Calu3 (cell line): Measurements from ENCODE around the gene UBE2G2. TPM values are rescaled to one million over a fixed set of nuclear protein-coding genes. Genes with fewer than 3 reads are reported as not detected.

Experiments used
- BruUV-seq: library from RNA; stranded (reverse); fragments of 400-500 nt; replicated peaks from 2 replicates; lab custom pipeline; 2021; lab: Mats Ljungman, UMichigan
- CTCF ChIA-PET: fragments of 300-600 bp; sonication (Branson Sonifier 250); formaldehyde crosslinking; loops from one replicate; lab custom pipeline; 2022; ENCODE audit warnings: antibody characterized with exemption; lab: Charles Lee
- DNase-seq: peaks from one replicate; pipeline ENCODE4 v3.0.0; 2022
- H3K27ac Mint-ChIP-seq: one replicate; pipeline ENCODE4 v1.8.0; 2022; ENCODE audit warnings: mixed read lengths; ENCODE audit not compliant: unreplicated experiment
- H3K27me3 Mint-ChIP-seq: one replicate; pipeline ENCODE4 v1.8.0; 2022; ENCODE audit warnings: mixed read lengths; ENCODE audit not compliant: unreplicated experiment
- H3K36me3 Mint-ChIP-seq: one replicate; pipeline ENCODE4 v1.8.0; 2022; ENCODE audit warnings: mild to moderate bottlenecking, moderate library complexity, mixed read lengths; ENCODE audit not compliant: insufficient read depth, unreplicated experiment
- H3K4me1 Mint-ChIP-seq: one replicate; pipeline ENCODE4 v1.8.0; 2022; ENCODE audit warnings: mild to moderate bottlenecking, low read depth, mixed read lengths; ENCODE audit not compliant: unreplicated experiment
- H3K4me3 Mint-ChIP-seq: one replicate; pipeline ENCODE4 v1.8.0; 2022; ENCODE audit warnings: mild to moderate bottlenecking, low read depth, moderate library complexity, mixed read lengths; ENCODE audit not compliant: unreplicated experiment
- H3K9me3 Mint-ChIP-seq: one replicate; pipeline ENCODE4 v1.8.0; 2022; ENCODE audit warnings: low read depth, mixed read lengths; ENCODE audit not compliant: unreplicated experiment
- CTCF ChIP-seq: fragments of 200-600 bp; IDR thresholded peaks from one replicate; pipeline ENCODE4 v1.8.0; 2022; ENCODE audit warnings: antibody characterized with exemption; ENCODE audit not compliant: unreplicated experiment
- intact Hi-C: fragments of 100-400 bp; cut with micrococcal nuclease; formaldehyde crosslinking; loops from one replicate; pipeline ENCODE4 v1.10.0; 2022; ENCODE audit not compliant: unreplicated experiment
- total RNA-seq: library from RNA; stranded (reverse); gene quantifications from 2 replicates; pipeline ENCODE4 v1.2.3, GENCODE V29; 2022

Gene UBE2G2
- total RNA-seq, 1 experiment from 2014 or later: 61.7 TPM

GRCh38 chr21:44734841-44735240, 66.8 kb downstream of the UBE2G2 start:
- H3K4me3 Mint-ChIP-seq: no peak overlapping the region
- no peaks in the 10 kb centered on the region for H3K36me3 Mint-ChIP-seq
- no peak for DNase-seq
- H3K4me1 Mint-ChIP-seq: no peaks in the 10 kb centered on the region
- intact Hi-C loops: no loop called here
- peaks cover 80% of the 10 kb centered on the region for H3K27me3 Mint-ChIP-seq
- TF ChIP-seq CTCF: no peak
- H3K27ac Mint-ChIP-seq: no peak overlapping the region
- CTCF ChIA-PET: interaction anchor here (0.7 kb wide), 1 partner anchor 83 kb away, joined by 4 read pairs; no protein-coding TSS in a partner anchor
- no peaks in the 10 kb centered on the region for H3K9me3 Mint-ChIP-seq
- BruUV-seq: no TSS peak

DNA sequence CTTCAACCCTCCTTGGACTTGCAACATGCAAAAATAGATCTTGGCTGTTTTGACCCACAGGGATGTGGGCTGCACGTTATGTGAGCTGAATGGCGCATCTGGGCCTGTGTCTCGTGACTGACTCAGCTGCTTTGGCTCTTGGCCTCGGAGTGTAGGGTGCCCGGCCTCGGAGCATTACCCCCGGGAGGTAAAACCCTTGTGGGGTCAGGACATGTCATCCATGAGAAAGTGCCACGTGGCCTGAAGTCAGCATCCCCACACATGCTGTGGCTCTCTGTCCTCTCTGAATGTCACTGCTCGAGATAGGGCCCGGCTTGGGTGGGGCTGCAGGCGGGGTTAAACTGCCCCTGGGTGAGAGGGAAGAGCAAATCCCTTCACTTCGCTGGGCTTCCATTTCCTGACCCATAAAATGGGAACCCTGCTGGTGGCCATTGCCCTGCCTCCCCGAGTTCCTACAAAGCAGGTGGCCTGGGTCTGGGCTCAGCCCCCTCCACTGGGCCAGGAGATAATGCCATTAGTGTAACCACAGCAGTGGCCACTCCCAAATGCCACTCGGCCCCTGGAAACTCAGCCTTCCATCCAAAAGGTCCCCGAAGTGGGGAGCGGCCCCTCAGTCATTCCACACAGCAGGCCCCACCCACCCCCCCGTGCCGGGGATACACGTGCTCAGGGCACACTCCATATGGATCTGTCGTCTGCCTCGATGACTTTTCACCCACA, 67.4 kb downstream of the UBE2G2 start:
- no peak for DNase-seq
- Mint-ChIP-seq H3K27me3 (peaks cover 80% of the 10 kb centered on the region), H3K4me3 (no peak overlapping the region), H3K36me3 (no peaks in the 10 kb centered on the region), H3K27ac (no peak overlapping the region), H3K4me1 (no peaks in the 10 kb centered on the region), H3K9me3 (no peaks in the 10 kb centered on the region)
- CTCF ChIA-PET: interaction anchor here (0.6 to 0.7 kb wide), 2 partner anchors 24 to 82 kb away, joined by 4 to 8 read pairs; no protein-coding TSS in a partner anchor
- intact Hi-C loops: no loop called here
- BruUV-seq: no TSS peak
- no peak for TF ChIP-seq CTCF

GRCh38 chr21:44732956-44733355, 68.7 kb downstream of the UBE2G2 start:
- Mint-ChIP-seq H3K27ac (no peak overlapping the region), H3K4me3 (no peak overlapping the region), H3K36me3 (peaks cover under 1% of the 10 kb centered on the region), H3K4me1 (no peaks in the 10 kb centered on the region), H3K9me3 (no peaks in the 10 kb centered on the region), H3K27me3 (peaks cover 80% of the 10 kb centered on the region)
- BruUV-seq: no TSS peak
- DNase-seq: no peak
- CTCF ChIA-PET: interaction anchor here (0.9 to 1.4 kb wide), 2 partner anchors 23 to 159 kb away, joined by 3 to 4 read pairs; partner anchors contain the start of gene KRTAP10-4
- TF ChIP-seq CTCF: no peak
- intact Hi-C loops: no loop called here

GRCh38 chr21:44732263-44732662, 69.4 kb downstream of the UBE2G2 start:
- intact Hi-C loops: no loop called here
- H3K27me3 Mint-ChIP-seq: peaks cover 80% of the 10 kb centered on the region
- no peak overlapping the region for H3K27ac Mint-ChIP-seq
- H3K4me1 Mint-ChIP-seq: no peaks in the 10 kb centered on the region
- BruUV-seq: no TSS peak
- no peak for DNase-seq
- no peak overlapping the region for H3K4me3 Mint-ChIP-seq
- no peaks in the 10 kb centered on the region for H3K9me3 Mint-ChIP-seq
- CTCF ChIA-PET: interaction anchor here (0.9 to 1.4 kb wide), 2 partner anchors 22 to 159 kb away, joined by 3 to 4 read pairs; partner anchors contain the start of gene KRTAP10-4
- no peak for TF ChIP-seq CTCF
- peaks cover 4% of the 10 kb centered on the region for H3K36me3 Mint-ChIP-seq
